Measurements from ENCODE around the gene ADAM12. TPM values are rescaled to one million over a fixed set of nuclear protein-coding genes. Genes with fewer than 3 reads are reported as not detected.
"Not testable (repeated sequence)": the region's sequence is repeated elsewhere in the genome, so short reads cannot be mapped to it uniquely, and the experiment has no call there.

Gene ADAM12
- total RNA-seq, 1 donor from 2014 or later: 0.20 TPM

GRCh38 chr10:125989791-125990190, 398.5 kb downstream of the ADAM12 start:
- no peak for DNase-seq (ENCODE audit: low read depth in 2 of 2)

- DNase-seq (ENCODE audit: low read depth in 2 of 2): no peak
These were observed 402.6 kb downstream of the ADAM12 start for GRCh38 chr10:125985557-125986240.

- DNase-seq (ENCODE audit: low read depth in 2 of 2): no peak
These were observed 403.3 kb downstream of the ADAM12 start for GRCh38 chr10:125984865-125985495.

GRCh38 chr10:125984346-125984745, 403.9 kb downstream of the ADAM12 start:
- DNase-seq (ENCODE audit: low read depth in 2 of 2): no peak

GRCh38 chr10:125983656-125984055, 404.6 kb downstream of the ADAM12 start:
- DNase-seq (ENCODE audit: low read depth in 2 of 2): no peak

- DNase-seq (ENCODE audit: low read depth in 2 of 2): no peak
These were observed 405.1 kb downstream of the ADAM12 start for GRCh38 chr10:125983161-125983560.

GRCh38 chr10:125982260-125982948, 405.9 kb downstream of the ADAM12 start:
- peak; percentile 78 for DNase-seq (ENCODE audit: low read depth in 2 of 2)

GRCh38 chr10:125980521-125981035, 407.7 kb downstream of the ADAM12 start:
- no peak for DNase-seq (ENCODE audit: low read depth in 2 of 2)

- DNase-seq (ENCODE audit: low read depth in 2 of 2): no peak
These were observed 408.3 kb downstream of the ADAM12 start for GRCh38 chr10:125979976-125980375.

- peak; percentile 33 to 47 for DNase-seq (ENCODE audit: low read depth in 2 of 2)
These were observed 411.2 kb downstream of the ADAM12 start for GRCh38 chr10:125976960-125977605.

GRCh38 chr10:125970077-125970630, 418.1 kb downstream of the ADAM12 start:
- DNase-seq (ENCODE audit: low read depth in 2 of 2): not testable (repeated sequence)

GRCh38 chr10:125967533-125967932, 420.7 kb downstream of the ADAM12 start:
- no peak for DNase-seq (ENCODE audit: low read depth in 2 of 2)

GRCh38 chr10:125964558-125964957, 423.7 kb downstream of the ADAM12 start:
- DNase-seq (ENCODE audit: low read depth in 2 of 2): no peak
